ENCODE data around the gene CRACDL.

- TF ChIP-seq CTCF (IDR thresholded peaks at IDR 0.05) = no peak
- no peak for TF ChIP-seq REST (IDR thresholded peaks at IDR 0.05; ENCODE audit: insufficient read depth in 1 of 2, low read depth in 2 of 2, low read length in 1 of 2)
- no peak for TF ChIP-seq POLR2AphosphoS5 (IDR thresholded peaks at IDR 0.05; ENCODE audit: low read depth, low read length)
- TF ChIP-seq TCF7L2 (IDR thresholded peaks at IDR 0.05; ENCODE audit: low read depth, low read length) = no peak
- TF ChIP-seq SIN3A (IDR thresholded peaks at IDR 0.05; ENCODE audit: borderline replicate concordance, insufficient read depth, low read depth, low read length) = no peak
These were observed 11.8 kb downstream of the CRACDL start for GRCh38 chr2:98924038-98924830.

Measured in Panc1 (cell line).